Stomach (tissue), 9 donors: Measurements from ENCODE around the gene DRD2. TPM values are rescaled to one million over a fixed set of nuclear protein-coding genes. Genes with fewer than 3 reads are reported as not detected.

Experiments
- DNase-seq, 2 donors: peaks; one replicate each; pipeline versions ENCODE4 v3.0.0 to v3.0.0-alpha.2; 2013 to 2019
- H3K27ac ChIP-seq, 5 donors: fragments of 200-600 bp in 4 of 5; sonication (generic) in 4 of 5; one replicate each; pipeline ENCODE4 v1.5.1; 2013 to 2019; ENCODE audit warnings: mild to moderate bottlenecking in 1 of 5, moderate library complexity in 1 of 5
- H3K27me3 ChIP-seq, 3 donors: fragments of 200-600 bp; sonication (generic); one replicate each; pipeline ENCODE4 v1.5.1; 2017 to 2019; ENCODE audit warnings: mixed run types in 1 of 3
- H3K36me3 ChIP-seq, 4 donors: fragments of 200-600 bp; sonication (generic); 1 replicate in 3 of 4; 2 replicates in 1 of 4; pipeline ENCODE4 v1.5.1; 2016 to 2019
- H3K4me1 ChIP-seq, 4 donors: fragments of 200-600 bp; sonication (generic); one replicate each; pipeline ENCODE4 v1.5.1; 2016 to 2019
- H3K4me3 ChIP-seq, 4 donors: fragments of 200-600 bp; sonication (generic) in 3 of 4; one replicate each; pipeline ENCODE4 v1.5.1; 2016 to 2019; ENCODE audit warnings: mild to moderate bottlenecking in 1 of 4
- H3K9me3 ChIP-seq, 4 donors: fragments of 200-600 bp; sonication (generic); one replicate each; pipeline ENCODE4 v1.5.1; 2016 to 2019
- CTCF ChIP-seq, 7 experiments: fragments of 450-650 bp in 4 of 7; fragments of 200-600 bp in 3 of 7; sonication (generic) in 3 of 7; IDR thresholded peaks; one replicate each; pipeline ENCODE4 v1.5.1; 2016 to 2019; ENCODE audit warnings: antibody characterized with exemption in 7 of 7, control low read depth in 2 of 7, mild to moderate bottlenecking in 1 of 7
- EP300 ChIP-seq: sonication (generic); formaldehyde crosslinking; IDR thresholded peaks from one replicate; pipeline ENCODE4 v1.6.1; 2017; ENCODE audit warnings: antibody characterized with exemption
- POLR2A ChIP-seq, 4 donors: fragments of 450-650 bp; IDR thresholded peaks; one replicate each; pipeline ENCODE4 v1.6.1; 2016; ENCODE audit warnings: antibody characterized with exemption in 4 of 4, control low read depth in 2 of 4, mild to moderate bottlenecking in 1 of 4, moderate library complexity in 1 of 4
- POLR2AphosphoS5 ChIP-seq, 3 donors: sonication (generic); formaldehyde crosslinking; IDR thresholded peaks; one replicate each; pipeline ENCODE4 v1.6.1; 2016; ENCODE audit warnings: antibody characterized with exemption in 3 of 3
- WGBS, 5 donors: extraction: QIAGEN DNeasy Blood & Tissue Kit in 3 of 5; methylation state at CpG; one replicate each; pipeline versions ENCODE4 v1.1.5 to v1.1.7; 2013 to 2018; 5-methylcytosine and 5-hydroxymethylcytosine counted together
- intact Hi-C: fragments of 100-400 bp; cut with DNase I; formaldehyde crosslinking; loops from one replicate; pipeline ENCODE4 v1.15.1; 2023; ENCODE audit warnings: low total_unique reads
- polyA plus RNA-seq, 3 donors: library from polyadenylated mRNA; stranded (reverse); fragments of 200-250 nt; gene quantifications; one replicate each; pipeline ENCODE4 v1.2.3, GENCODE V29; 2013
- total RNA-seq, 5 donors: library from RNA; depleted of rRNA; stranded (reverse); fragments of >200 nt; gene quantifications; one replicate each; pipeline versions ENCODE4 v1.1.0 to v1.2.3, GENCODE V29; 2014 to 2016
- donor health status: healthy with polysubstance abuse.
- donor health status: Bipolar disorder and iron deficiency.
- donor health status: healthy.

DRD2 gene
- total and polyA plus RNA-seq, 8 donors: 0.03 TPM; not detected in 7

- TF ChIP-seq POLR2A (IDR thresholded peaks at IDR 0.05): no peak
- TF ChIP-seq POLR2AphosphoS5 (IDR thresholded peaks at IDR 0.05): no peak
- TF ChIP-seq EP300: no peak
- TF ChIP-seq CTCF (IDR thresholded peaks at IDR 0.05): no peak
- H3K27me3 ChIP-seq: peaks cover 0 to 43% (median 3%) of the 10 kb centered on the region in 3 donors
- no peak for DNase-seq
- no peak overlapping the region for H3K4me3 ChIP-seq
- intact Hi-C loops: no loop called here
- no peak overlapping the region for H3K27ac ChIP-seq
- 53 to 68% (median 67%) methylated on average over 7 to 8 of the region's 8 CpGs for WGBS, 5 donors
- peaks cover 0 to 6% (median 0%) of the 10 kb centered on the region in 4 donors for H3K4me1 ChIP-seq
- H3K36me3 ChIP-seq: no peaks in the 10 kb centered on the region
- H3K9me3 ChIP-seq: no peaks in the 10 kb centered on the region
Observed at GRCh38 chr11:113447621-113448315, 27.4 kb downstream of the DRD2 start.

GRCh38 chr11:113446938-113447337 is 28.3 kb downstream of the DRD2 start:
- TF ChIP-seq POLR2AphosphoS5 (IDR thresholded peaks at IDR 0.05) (no peak), POLR2A (IDR thresholded peaks at IDR 0.05) (no peak), EP300 (no peak), CTCF (IDR thresholded peaks at IDR 0.05) (no peak)
- WGBS, 5 donors: 79 to 84% (median 82%) methylated on average over 6 of the region's 6 CpGs
- Histone ChIP-seq H3K4me1 (peaks cover 0 to 6% (median 0%) of the 10 kb centered on the region in 4 donors), H3K9me3 (no peaks in the 10 kb centered on the region), H3K27ac (no peak overlapping the region), H3K4me3 (no peak overlapping the region), H3K27me3 (peaks cover 0 to 43% (median 3%) of the 10 kb centered on the region in 3 donors), H3K36me3 (no peaks in the 10 kb centered on the region)
- DNase-seq: no peak
- intact Hi-C loops: no loop called here

DNA sequence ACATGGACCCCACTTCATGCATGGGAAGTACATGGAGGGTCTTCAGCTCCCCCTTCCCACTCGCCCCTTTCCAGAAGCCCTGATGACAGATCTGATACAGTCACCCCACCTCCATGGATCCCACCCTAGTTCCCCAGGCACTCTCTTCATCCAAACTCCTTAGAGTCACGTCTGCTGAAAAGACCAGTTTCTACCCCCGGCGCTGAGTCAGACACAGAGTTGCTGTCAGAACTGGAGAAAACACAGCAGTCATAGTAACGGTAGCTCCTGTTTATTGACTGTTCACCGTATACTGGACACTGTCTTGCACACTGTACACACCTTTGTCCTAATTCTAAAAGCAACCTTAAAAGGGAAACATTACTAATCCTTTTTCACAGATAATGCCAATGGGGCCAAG is 29.1 kb downstream of the DRD2 start:
- peaks cover 0 to 6% (median 0%) of the 10 kb centered on the region in 4 donors for H3K4me1 ChIP-seq
- TF ChIP-seq CTCF (IDR thresholded peaks at IDR 0.05) (no peak), POLR2A (IDR thresholded peaks at IDR 0.05) (no peak), POLR2AphosphoS5 (IDR thresholded peaks at IDR 0.05) (no peak), EP300 (no peak)
- H3K9me3 ChIP-seq: no peaks in the 10 kb centered on the region
- peak in 1 of 2 donors; percentile 28 for DNase-seq
- 40 to 64% (median 52%) methylated on average over 6 of the region's 6 CpGs for WGBS, 5 donors
- no peak overlapping the region for H3K4me3 ChIP-seq
- intact Hi-C loops: no loop called here
- no peaks in the 10 kb centered on the region for H3K36me3 ChIP-seq
- H3K27me3 ChIP-seq: peaks cover 0 to 43% (median 3%) of the 10 kb centered on the region in 3 donors
- no peak overlapping the region for H3K27ac ChIP-seq

- H3K4me1 ChIP-seq: peaks cover 0 to 6% (median 0%) of the 10 kb centered on the region in 4 donors
- no peaks in the 10 kb centered on the region for H3K9me3 ChIP-seq
- TF ChIP-seq POLR2AphosphoS5 (IDR thresholded peaks at IDR 0.05): peak in 1 of 3 donors; percentile 21
- TF ChIP-seq CTCF (IDR thresholded peaks at IDR 0.05): no peak
- intact Hi-C loops: no loop called here
- H3K36me3 ChIP-seq: no peaks in the 10 kb centered on the region
- no peak overlapping the region for H3K27ac ChIP-seq
- peak in 1 of 2 donors; percentile 50 for DNase-seq
- no peak overlapping the region for H3K4me3 ChIP-seq
- peaks cover 0 to 43% (median 3%) of the 10 kb centered on the region in 3 donors for H3K27me3 ChIP-seq
- 42 to 66% (median 57%) methylated on average over 7 of the region's 7 CpGs for whole genome bisulfite sequencing, 5 donors
Observed at GRCh38 chr11:113444502-113445123, 30.6 kb downstream of the DRD2 start.
